HG03139 (cell line): Measurements from ENCODE around the gene TEX53.

Experiments
- ATAC-seq: cut with Tn5 transposase; IDR thresholded peaks from one replicate; pipeline ENCODE4 v1.9.1; 2021; ENCODE audit not compliant: unreplicated experiment

Gene TEX53

DNA sequence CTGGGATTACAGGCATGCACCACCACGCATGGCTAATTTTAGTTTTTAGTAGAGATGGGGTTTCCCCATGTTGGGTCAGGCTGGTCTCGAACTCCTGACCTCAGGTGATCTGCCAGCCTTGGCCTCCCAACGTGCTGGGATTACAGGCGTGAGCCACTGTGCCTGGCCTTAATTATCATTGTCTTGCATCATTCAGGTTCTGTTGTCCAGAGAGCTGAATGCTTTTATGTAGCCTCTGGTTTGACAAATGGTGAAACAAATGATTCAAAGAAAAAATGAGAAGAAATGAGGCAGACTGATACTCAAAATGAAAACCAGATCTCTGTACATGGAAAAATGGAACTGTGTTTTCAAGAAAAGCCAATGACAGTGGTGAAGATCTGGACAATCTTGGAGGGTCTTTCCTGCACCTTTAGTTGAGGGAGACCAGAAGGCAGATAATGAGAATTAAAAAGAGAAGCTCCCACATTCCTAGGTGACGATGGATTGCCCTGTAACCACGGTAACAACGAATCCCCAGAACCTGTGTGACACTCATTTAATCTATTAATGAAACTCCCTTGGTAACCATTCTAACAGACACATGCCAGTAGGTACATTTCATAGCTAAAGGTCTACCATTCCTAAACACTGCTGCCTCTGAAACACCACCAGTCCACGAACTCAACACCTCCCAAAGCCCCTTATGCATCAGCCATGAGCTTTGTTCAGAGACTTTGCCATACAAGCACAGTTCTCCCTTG lies 22.8 kb upstream of the TEX53 start:
- no peak for ATAC-seq

DNA sequence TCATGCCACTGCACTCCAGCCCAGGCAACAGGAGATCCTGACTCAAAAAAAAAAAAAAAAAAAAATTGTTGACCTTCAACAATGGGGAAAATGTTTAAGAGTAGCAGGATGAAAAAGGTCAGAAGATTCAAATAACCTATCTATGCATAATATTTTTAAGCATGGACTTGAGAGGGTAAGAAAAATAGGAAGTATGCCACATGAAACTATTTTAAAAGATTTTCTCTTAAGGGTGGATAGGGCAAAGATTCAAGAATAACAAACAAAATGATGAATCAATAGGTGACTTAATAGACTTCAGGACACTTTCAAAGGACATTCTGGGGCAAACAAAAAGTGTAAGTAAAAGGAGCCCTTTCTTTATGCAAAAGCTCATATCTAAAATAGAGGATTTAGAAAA lies 21.2 kb upstream of the TEX53 start:
- no peak for ATAC-seq

DNA sequence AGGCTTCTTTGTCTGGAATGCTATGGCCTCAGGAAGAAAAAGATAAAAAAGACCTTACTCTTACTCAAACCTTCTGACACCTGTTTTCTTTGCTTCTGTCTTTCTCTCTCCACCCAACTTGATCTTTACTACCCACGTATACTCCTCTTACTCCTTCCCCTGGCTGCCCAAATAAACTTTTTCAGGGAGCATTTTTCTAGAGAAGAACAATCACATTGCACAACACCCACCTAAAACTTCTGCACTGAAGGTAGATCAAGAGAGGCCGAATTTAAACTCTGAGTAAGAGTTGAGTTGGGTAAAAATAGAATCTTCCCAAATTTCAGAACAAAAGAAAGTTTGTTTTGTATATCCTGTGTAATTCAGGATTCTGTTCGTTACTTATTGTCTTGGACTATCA lies 20.5 kb upstream of the TEX53 start:
- ATAC-seq = no peak

DNA sequence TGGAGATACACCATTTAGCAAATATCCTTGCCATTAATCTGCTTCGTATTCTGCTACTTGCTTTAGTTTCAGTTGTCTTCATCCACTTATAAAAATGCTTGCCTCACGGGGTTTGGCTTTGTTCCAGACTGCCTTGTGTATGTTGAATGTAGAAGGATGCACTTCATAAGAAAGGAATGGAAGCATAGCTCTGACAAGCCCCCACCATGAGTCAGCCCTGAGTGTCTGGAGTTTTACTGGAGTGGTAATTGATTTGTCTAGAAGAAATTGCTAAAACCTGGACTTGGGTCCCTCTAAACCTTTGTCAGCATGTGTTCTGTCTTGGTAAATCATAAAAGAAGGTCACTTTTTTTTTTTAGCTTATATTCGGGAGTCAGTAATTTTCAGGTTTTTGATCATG lies 19.8 kb upstream of the TEX53 start:
- ATAC-seq = no peak

DNA sequence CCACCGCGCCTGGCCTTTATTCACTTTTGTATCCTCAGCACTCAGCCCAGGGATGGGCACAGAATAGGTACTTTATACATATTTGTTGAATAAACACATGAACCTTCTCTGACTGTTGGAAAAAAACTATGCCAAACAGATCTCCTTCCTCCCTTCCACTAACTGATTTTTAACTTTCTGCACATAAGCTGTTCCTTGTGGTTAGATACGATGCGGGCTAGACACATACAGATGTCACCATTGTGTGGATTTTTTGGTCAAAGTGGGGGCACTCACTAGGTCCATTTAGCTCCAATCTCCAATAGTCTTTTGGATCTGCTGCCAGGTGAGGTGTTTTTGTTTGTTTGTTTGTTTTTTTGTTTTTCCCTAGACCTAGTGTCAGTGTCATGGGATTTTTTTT lies 19.3 kb upstream of the TEX53 start:
- no peak for ATAC-seq

DNA sequence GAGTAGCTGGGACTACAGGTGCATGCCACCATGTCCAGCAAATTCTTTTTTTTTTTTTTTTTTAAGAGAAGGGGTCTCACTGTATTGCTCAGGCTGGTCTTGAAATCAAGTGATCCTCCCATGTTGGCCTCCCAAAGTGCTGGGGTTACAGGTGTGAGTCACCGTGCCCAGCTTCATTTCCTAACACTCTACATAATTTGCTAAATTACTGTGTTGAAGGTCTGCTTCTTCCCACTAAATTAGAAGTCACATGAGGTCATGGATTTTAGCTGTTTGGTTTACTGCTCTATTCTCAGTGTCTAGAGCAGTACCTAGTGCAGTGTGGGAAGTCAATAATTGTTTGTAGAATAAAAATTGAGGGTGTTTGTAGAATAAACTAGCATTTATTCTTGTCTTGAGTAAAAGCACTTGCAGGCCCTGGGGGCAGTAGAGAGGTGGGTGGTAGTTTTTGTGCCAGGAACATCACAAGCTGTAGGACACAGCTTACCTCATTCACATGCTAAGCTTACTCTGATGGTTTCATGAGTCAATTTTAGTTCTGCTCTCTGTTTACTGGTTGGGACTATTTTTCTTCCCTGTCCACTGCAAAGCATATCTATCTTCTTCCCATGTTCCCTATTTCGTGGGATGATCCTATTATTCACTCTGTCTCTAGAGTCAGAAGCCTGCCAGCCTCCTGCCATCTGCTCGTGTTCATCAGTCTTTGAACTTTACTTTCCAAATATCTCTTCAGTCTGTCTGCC lies 17.4 kb upstream of the TEX53 start:
- no peak for ATAC-seq

DNA sequence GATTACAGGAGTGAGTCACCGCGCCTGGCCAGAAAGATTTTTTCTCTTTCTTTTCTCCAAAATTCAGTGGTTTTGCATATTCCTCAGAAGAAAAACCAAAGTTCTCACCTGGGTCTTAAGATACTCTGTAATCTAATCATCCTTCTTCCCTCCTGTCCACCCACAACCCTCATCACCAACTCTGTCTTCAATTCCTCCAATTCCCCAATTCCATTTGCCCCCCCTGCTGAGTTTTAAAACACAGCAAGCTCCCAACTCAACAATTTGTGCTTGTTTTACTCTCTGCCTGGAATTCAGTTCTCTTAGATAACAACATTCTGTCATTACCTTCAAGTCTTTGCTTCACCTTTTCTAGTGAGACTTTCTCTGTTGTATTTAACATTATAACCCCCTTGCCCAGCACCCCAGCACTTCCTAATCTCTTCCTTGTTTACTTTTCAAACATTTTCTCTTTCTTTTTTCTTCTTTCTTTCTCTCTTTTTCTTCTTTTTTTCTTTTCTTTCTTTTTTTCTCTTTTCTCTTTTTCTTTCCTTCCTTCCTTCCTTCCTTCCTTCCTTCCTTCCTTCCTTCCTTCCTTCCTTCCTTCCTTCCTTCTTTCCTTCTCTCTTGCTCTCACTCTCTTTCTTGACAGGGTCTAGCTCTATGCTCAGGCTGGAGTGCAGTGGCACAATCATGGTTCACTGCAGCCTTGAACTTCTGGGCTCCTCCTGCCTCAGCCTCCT lies 16.6 kb upstream of the TEX53 start:
- no peak for ATAC-seq

DNA sequence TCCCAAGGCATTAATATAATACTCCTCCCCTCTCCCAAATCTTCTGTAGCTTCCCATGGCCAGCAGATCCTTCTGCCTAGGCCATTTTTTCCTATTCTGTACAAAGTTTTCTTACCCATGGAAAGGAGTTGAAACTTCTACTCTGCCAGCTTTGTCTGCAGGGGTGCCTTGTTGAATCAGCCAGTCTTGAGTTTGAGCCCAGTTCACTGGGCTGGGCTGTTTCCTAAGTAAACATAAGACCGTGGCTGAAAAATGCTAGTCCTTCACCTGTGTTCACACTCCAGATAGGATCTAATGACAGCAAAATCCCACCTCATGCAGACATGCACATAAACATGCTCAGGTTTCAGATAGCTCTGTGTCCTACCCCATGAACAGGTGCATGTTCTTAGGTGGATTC lies 14.0 kb upstream of the TEX53 start:
- ATAC-seq = no peak

DNA sequence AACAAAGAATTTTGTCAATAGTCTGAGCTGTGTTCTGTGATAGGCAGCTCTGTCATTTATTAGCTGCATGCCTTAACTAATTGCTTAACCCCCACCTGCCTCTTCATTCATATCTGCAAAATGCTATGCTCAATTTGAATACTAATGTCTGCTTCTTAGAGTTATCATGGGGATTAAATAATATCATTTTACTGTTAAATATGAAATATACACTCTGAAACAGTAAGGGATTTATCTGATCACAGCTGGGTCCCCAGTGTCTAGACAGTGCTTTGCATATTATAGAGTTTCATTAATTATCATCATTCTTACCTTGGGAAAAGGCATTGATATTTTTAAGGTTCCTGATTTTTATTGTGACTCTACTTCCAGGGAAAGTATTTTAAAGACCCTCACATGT lies 12.4 kb upstream of the TEX53 start:
- ATAC-seq = no peak

DNA sequence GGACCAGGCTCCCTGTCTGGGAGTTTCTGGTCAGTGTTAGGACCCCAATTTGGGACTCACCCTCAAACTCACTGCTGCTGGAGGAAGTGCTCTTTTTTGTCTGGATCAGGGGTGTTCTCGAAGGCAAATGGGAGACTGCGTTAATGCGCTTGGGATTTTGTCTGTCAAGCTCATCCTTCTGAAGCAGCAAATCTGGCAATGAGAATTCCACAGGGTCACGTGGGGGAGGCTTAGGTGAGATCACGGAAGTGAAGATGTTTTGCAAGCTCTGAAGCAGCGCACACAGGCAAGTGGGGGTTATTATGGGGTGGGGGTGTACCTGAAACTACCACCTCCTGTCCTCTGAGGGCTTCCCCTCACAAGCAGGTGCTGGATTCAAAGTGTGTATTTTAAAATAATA lies 10.5 kb upstream of the TEX53 start:
- no peak for ATAC-seq

DNA sequence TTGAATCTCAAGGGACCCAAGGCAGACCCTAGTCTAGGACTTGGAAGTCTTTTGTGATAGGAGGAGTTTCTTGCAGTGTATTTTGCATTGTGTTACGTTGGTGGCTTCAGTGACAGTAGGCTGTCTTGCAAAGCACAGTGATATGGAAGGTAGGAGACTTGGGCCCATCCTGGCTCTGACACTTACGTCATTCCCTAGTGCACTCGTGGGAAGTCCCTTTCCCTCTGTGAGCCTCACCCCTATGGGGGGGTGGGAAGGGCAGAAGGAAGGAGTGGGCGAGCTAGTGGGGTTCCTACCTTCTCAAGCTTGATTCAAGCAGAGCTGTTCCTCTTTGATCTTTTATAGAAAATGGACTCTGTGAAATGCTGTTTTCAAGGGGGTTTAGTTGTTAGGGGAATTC lies 9.2 kb upstream of the TEX53 start:
- no peak for ATAC-seq

DNA sequence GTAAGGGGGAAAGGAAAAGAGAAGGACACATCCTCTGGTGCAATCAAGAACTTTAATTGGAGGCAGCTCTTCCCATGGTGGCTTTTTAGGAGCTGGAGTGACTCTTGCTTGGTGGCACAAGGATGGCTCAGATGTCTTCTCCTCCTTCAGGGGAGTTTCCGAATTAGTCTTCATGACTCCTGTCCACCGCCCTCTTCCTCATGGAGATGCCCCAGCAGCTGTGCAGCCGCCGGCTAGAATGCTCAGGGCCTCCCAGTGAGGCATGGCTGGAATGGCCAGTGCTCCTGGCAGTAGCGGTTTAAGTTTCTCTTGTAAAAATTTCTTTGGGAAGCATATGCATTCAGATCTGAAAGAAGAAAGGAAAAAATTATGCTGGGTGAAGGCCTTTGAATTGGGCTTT lies 8.8 kb upstream of the TEX53 start:
- ATAC-seq = no peak

DNA sequence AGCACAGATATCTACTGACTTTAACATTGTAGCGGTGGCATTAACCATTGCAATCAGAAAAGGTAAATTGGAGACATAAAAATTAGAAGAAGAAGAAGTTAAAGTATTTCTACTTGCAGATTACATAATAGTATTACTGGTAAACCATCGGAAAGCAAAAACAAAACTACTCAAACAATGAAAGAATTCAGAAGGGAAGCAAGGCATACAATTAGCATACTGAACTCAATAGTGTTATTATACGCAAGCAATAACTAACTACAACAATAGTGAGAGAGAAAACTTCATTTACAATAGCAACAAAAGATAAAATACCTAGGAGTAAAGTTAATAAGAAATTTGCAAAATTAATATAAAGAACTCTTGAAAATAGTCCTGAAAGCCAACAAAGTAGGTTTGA lies 6.6 kb upstream of the TEX53 start:
- no peak for ATAC-seq

DNA sequence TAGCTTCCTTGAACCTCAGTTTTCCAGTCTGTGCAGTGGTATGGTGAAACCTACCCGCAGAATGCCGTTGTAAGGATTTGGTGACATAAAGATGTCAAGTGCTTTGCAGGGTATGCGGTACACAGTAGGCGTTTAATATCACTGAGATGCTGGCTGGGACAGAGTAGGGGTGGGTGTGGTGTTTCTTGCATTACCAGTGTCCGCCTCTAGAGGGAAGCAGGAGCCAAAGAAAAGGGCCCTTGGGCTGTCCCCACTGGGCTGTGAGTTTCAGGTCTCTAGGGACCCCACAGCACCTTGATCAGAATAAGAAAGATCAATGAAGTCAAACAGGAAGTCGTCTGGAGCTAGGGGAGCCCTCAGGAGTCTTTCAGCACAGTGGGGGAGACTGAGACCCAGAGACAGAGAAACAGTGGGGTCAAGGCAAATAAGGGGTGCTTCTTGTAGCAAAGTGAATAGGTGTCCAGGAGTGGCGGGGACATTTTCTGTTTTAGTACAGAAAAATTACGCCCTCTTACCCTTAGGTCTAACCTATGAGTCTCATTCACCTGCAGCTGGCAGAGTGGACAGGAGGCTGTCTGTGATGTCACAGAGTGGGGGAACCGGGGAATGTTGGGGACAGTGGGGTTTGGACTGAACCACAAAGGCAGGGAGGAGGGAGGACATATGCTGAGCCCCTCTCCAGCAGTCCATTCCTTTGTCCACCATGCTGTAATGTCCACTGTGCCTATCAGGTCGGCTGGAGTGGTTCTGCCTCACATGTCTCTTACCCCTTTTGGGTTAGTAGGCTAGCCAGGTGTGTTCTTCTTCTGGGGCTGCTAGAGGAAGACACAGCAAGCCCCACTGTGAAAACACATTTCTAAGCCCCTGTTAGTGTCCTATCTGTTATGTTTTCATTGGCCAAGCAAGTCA lies 4.7 kb upstream of the TEX53 start:
- no peak for ATAC-seq

DNA sequence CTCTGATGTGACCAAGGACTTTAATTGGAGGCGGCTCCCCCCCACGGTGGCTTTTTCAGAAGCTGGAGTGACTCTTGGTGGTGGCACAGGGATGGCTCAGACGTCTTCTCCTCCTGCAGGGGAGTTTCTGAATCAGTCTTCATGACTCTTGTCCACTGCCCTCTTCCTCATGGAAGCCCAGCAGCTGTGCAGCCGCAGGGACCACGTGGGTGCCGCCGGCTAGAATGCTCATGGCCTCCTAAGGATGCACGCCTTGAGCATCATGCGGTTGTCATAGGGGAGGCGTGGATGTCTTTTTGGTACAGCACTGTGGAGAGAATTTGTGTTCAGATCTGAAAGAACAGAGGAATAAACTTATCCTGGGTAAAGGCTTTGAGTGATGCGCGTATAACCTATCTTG lies 1.3 kb downstream of the TEX53 start:
- ATAC-seq = no peak

DNA sequence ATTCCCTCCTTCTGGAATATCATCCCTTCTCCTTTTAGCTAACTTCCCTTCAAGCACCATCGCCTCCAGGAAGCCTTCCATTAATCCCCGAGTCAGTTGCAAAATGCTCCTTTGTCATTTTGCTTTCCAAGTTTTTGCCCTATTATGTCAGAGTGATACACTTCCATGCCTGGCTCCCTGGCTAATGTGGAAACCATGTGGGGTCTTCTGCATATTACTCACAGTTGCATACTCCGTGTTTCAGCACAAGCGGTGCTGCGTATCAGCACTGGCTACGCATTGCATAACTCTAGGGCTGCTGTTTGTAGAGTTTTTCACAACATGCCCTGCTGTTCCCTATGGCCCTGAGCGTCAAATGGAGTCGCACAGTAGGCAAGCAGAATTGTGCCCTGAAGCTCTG lies 1.9 kb downstream of the TEX53 start:
- no peak for ATAC-seq

DNA sequence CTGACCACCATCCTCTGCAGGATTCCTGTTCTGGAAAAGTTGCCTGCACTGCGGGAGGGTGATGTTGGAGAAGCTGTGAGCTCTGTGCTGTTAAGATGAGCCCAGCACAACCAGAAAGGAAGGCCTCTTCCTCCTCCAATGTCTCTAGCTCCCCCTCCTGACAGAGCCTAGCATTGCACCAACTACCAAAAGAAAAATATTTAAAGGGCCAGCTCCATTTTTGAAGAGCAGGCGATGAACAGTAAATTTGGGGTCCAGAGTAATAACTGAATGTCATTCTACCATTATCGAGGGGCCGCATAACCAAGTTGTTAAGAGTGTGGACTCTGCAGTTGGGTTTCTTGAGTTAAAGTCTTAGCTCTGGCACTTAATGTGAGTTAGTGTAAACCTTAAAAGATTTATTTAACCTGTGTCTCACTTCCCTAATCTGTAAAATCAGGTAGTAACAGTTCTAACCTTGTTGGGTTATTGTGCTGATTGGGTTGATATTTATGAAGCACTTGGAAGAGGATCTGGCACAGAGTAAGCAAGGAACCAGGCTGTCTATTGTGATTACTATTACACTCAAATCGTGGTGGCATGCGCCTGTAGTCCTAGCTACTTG lies 3.9 kb downstream of the TEX53 start:
- ATAC-seq = no peak

DNA sequence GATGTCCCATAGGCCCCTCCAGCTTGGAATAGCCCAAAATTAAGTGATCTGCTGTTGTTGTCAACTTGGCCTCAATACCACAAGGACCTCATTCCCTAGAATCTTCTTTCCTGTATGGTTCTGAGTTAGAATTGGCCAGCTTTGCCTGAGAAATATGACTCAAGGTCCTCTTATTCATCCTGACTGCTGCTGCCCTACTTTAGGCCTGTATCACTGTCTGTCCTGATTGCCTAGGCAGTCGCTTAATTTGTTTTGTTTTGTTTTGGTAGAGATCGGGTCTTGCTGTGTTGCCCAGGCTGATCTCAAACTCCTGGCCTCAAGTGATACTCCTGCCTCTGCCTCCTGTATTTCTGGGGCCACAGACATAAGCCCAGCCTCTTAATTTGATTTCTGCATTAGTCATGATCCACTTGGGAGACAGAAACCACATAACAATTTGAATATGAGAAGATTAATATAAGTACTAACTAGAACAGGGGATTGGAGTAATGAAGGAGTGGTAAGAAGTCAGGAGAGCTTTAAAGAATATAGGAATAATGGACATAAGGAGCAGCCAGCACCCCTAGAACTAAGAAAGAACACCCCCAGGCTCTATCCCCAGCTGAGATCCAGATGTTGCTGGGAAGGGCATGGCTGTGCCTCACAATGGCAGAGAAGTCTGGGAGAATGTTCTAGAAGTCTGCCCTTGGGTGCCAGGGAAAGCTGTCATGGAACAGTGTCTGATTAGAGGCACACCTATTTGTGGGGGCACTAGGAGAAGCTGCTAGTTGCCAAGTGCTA lies 4.6 kb downstream of the TEX53 start:
- ATAC-seq = no peak

DNA sequence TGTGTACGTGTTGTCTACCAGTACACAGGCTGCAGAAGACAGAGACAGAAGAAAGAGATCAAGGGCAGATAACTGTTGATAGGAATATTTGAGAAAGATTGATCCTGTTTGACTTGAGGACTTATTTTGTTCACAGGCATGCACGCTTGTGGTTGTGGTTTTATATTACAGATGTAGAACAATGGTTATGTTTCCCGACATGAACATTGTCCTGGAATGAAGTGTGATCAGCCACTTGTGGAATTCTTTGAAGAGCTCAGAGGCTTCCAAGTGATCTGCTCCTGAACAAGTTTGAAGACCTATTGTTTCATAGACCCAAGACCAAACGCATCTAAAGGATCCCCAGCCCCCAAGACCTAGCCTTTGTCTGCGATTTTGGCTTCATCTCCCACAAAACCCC lies 13.7 kb downstream of the TEX53 start:
- no peak for ATAC-seq

DNA sequence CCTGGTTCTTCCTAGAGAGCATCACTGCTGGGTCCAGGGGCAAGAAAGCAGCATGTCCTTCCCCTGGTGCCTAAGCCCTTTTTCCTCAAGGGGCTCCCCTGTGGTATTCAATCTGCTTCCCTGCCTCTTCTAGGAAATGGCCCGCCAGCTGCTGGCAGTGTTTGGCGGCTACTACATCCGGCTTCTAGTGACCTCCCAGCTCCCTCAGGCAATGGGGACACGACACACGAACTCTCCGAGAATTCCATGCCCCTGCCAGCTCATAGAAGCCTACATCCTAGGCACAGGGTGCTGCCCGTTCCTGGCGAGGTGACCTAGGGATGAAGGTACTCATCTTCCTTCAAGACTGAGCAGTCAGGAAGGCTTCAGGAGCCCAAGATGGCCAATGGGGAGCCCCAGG lies 14.6 kb downstream of the TEX53 start:
- ATAC-seq = no peak
